HEK293 (cell line): ENCODE measurements around the gene TARS3.

Experiments
- CTCF ChIP-seq: fragments of 450-650 bp; formaldehyde crosslinking; IDR thresholded peaks from 2 replicates; pipeline ENCODE4 v1.5.1; 2016; ENCODE audit warnings: missing biosample characterization, missing genetic modification characterization
- ZBTB44 ChIP-seq: fragments of 450-650 bp; IDR thresholded peaks from 2 replicates; pipeline ENCODE4 v1.5.1; 2018; ENCODE audit warnings: missing biosample characterization, mild to moderate bottlenecking, missing genetic modification characterization
- ZFP41 ChIP-seq: fragments of 450-650 bp; formaldehyde crosslinking; IDR thresholded peaks from 2 replicates; pipeline ENCODE4 v1.5.1; 2016; ENCODE audit warnings: missing biosample characterization, missing genetic modification characterization, borderline replicate concordance

DNA sequence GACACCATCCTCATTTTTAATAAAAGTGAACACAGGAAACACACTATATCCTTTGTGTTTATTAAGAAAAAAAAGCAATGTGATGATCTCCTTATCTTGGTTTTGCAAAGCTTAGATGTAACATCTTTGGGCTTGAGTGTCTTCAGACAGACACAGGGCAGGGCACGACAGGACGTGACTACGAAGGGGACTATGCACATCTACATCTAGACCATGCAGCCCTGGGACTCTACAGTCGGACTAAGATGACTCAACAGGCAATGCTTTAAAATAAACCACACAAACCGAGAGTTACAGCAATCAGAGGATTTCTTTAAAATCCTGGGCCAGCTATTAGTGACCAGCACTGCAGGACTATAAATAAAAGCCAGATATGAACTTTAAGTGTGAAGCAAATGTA is 49.3 kb downstream of the TARS3 start:
- no peak for TF ChIP-seq ZBTB44 (tag by site-specific recombination)
- no peak for TF ChIP-seq CTCF
- TF ChIP-seq ZFP41 (tag by site-specific recombination): no peak
